ENCODE data around the gene SPINT1. TPM values are rescaled to one million over a fixed set of nuclear protein-coding genes. Genes with fewer than 3 reads are reported as not detected.

SPINT1 gene
- total RNA-seq, 1 experiment from 2014 or later = 123 TPM

DNA sequence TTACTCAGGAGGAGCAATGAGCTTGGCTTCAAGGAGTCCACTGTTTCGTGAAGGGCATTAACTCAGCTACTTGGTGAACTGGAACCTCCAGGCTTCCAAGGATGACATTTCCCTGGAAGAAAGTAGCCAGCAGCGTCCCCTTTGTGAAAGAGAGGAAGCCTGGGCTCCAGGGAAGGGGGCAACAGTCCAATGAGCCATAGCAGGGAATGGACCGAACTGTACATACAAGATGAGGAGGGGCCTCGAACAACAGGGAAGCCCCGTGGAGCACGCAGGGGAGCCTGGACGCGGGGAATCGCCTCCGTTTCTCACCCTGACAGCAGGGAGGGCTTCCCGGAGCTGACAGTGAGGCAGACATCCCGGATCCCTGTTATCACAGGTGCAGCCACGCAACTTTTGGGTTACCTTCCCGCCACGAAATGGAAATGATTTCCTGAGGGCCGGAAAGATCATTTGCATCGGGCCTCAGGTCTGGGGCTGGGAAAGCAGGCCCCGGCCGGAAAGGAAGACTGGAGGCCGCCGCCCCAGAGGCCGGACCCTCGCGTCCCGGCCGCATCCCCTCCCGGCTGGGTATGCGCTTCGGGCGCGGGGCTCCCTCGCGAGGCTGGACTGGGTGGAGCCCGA is 475 bp upstream of the SPINT1 start:
- H3K9me3 ChIP-seq (ENCODE audit: control insufficient read depth in 1 of 2, insufficient read depth in 1 of 2, low read depth in 1 of 2, low read length in 2 of 2) = no peaks in the 10 kb centered on the region
- ChIA-PET RAD21 (ENCODE audit: low non-redundant PET in 1 of 2, low total read pairs in 2 of 2, uncharacterized antibody in 2 of 2, unreplicated experiment in 2 of 2) (interaction anchor here (0.7 to 1.2 kb wide), 2 partner anchors 10 to 51 kb away, joined by 3 to 5 read pairs; partner anchors contain the start of gene VPS18 (in 1 of the 2)), POLR2A (interaction anchor here (0.9 to 1.4 kb wide), 3 partner anchors 8 to 58 kb away, joined by 3 to 10 read pairs (median 4); no protein-coding TSS in a partner anchor), CTCF (interaction anchor here (0.8 to 5.2 kb wide), 6 partner anchors 12 to 61 kb away, joined by 4 to 61 read pairs (median 5); partner anchors contain the start of gene VPS18)
- TF ChIP-seq ZFX (IDR thresholded peaks at IDR 0.05) = 0 out of 2 replicates have a peak, but pooled peaks have one; percentile 93
- TF ChIP-seq CBX3 (IDR thresholded peaks at IDR 0.05; ENCODE audit: low read depth) = no peak
- TSS peak; percentile 50 for BruUV-seq (replicated peaks)
- H3K36me3 ChIP-seq (ENCODE audit: control insufficient read depth in 1 of 2, insufficient read depth in 2 of 2, low read length in 2 of 2) = 0 out of 4 replicates have a peak, but pooled peaks cover 0 to 4% of the 10 kb centered on the region in 2 experiments
- no peaks in the 10 kb centered on the region; the same call in 1 of the 2 replicates for H4K20me1 ChIP-seq (ENCODE audit: insufficient read depth)
- no peaks in the 10 kb centered on the region for H3K9me2 ChIP-seq (ENCODE audit: insufficient read depth)
- intact Hi-C loops (cut with micrococcal nuclease) = no loop called here
- H2AFZ ChIP-seq (ENCODE audit: low read depth, low read length, poor library complexity, severe bottlenecking) = no peak overlapping the region
- H3K4me1 ChIP-seq (ENCODE audit: control insufficient read depth in 1 of 2, insufficient read depth in 2 of 2, low read length in 2 of 2) = peaks cover 37 to 50% of the 10 kb centered on the region in 2 experiments
- peak overlapping the region; percentile 77 for H3K9ac ChIP-seq (ENCODE audit: low read length)
- peaks cover 46% of the 10 kb centered on the region for H3K79me2 ChIP-seq (ENCODE audit: insufficient read depth, low read length)
- H3K4me2 ChIP-seq (ENCODE audit: low read length) = peak overlapping the region; percentile 99
- ATAC-seq (no peak), DNase-seq (ENCODE audit: low read depth, low spot score) (no peak)
- H3K4me3 ChIP-seq (replicated peaks in 1 of 2; ENCODE audit: low read depth in 1 of 2, low read length in 2 of 2) = peak overlapping the region; percentile 79 to 95
- H3K27me3 ChIP-seq (ENCODE audit: insufficient read depth, low read length) = no peaks in the 10 kb centered on the region
- H3K27ac ChIP-seq (ENCODE audit: low read depth, low read length) = peak overlapping the region; percentile 93

DNA sequence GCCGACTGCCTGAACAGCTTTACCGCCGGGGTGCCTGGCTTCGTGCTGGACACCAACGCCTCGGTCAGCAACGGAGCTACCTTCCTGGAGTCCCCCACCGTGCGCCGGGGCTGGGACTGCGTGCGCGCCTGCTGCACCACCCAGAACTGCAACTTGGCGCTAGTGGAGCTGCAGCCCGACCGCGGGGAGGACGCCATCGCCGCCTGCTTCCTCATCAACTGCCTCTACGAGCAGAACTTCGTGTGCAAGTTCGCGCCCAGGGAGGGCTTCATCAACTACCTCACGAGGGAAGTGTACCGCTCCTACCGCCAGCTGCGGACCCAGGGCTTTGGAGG is 815 bp downstream of the SPINT1 start:
- ChIA-PET POLR2A (interaction anchor here (1.4 kb wide), 1 partner anchor 10 kb away, joined by 10 read pairs; no protein-coding TSS in a partner anchor), CTCF (interaction anchor here (0.6 to 5.2 kb wide), 4 partner anchors 13 to 51 kb away, joined by 3 to 61 read pairs (median 5); partner anchors contain the start of gene VPS18), RAD21 (ENCODE audit: low non-redundant PET in 1 of 2, low total read pairs in 2 of 2, uncharacterized antibody in 2 of 2, unreplicated experiment in 2 of 2) (no interaction called here)
- H4K20me1 ChIP-seq (ENCODE audit: insufficient read depth) = no peaks in the 10 kb centered on the region; the same call in 1 of the 2 replicates
- peak overlapping the region; percentile 93 for H3K27ac ChIP-seq (ENCODE audit: low read depth, low read length)
- peak overlapping the region; percentile 79 to 95 for H3K4me3 ChIP-seq (replicated peaks in 1 of 2; ENCODE audit: low read depth in 1 of 2, low read length in 2 of 2)
- H3K4me1 ChIP-seq (ENCODE audit: control insufficient read depth in 1 of 2, insufficient read depth in 2 of 2, low read length in 2 of 2) = peaks cover 37 to 50% of the 10 kb centered on the region in 2 experiments
- H3K79me2 ChIP-seq (ENCODE audit: insufficient read depth, low read length) = peaks cover 57% of the 10 kb centered on the region
- no peaks in the 10 kb centered on the region for H3K9me2 ChIP-seq (ENCODE audit: insufficient read depth)
- BruUV-seq (replicated peaks) = no TSS peak
- peak overlapping the region; percentile 99 for H3K4me2 ChIP-seq (ENCODE audit: low read length)
- H3K9me3 ChIP-seq (ENCODE audit: control insufficient read depth in 1 of 2, insufficient read depth in 1 of 2, low read depth in 1 of 2, low read length in 2 of 2) = no peaks in the 10 kb centered on the region
- H3K9ac ChIP-seq (ENCODE audit: low read length) = peak overlapping the region; percentile 77
- DNase-seq (ENCODE audit: low read depth, low spot score) = no peak
- peaks cover 5 to 9% of the 10 kb centered on the region in 2 experiments; a peak in 3 of 4 replicates for H3K36me3 ChIP-seq (ENCODE audit: control insufficient read depth in 1 of 2, insufficient read depth in 2 of 2, low read length in 2 of 2)
- no peak overlapping the region for H2AFZ ChIP-seq (ENCODE audit: low read depth, low read length, poor library complexity, severe bottlenecking)
- intact Hi-C loops (cut with micrococcal nuclease) = loop anchor here (2.0 kb wide), 1 partner anchor 58 kb away; no protein-coding TSS in a partner anchor
- no peak; the same call in 1 of the 2 replicates for ATAC-seq
- H3K27me3 ChIP-seq (ENCODE audit: insufficient read depth, low read length) = no peaks in the 10 kb centered on the region
- TF ChIP-seq EGR1 (IDR thresholded peaks at IDR 0.05; ENCODE audit: low read depth) (no peak), SRF (IDR thresholded peaks at IDR 0.05; ENCODE audit: low read depth) (no peak), ZFX (IDR thresholded peaks at IDR 0.05) (no peak), SP1 (IDR thresholded peaks at IDR 0.05; ENCODE audit: low read depth) (no peak), POLR2A (IDR thresholded peaks at IDR 0.05; ENCODE audit: borderline replicate concordance, extremely low read depth, insufficient read depth, insufficient read length) (no peak), JUND (IDR thresholded peaks at IDR 0.05) (no peak), ZNF274 (IDR thresholded peaks at IDR 0.05; ENCODE audit: low read depth, low read length) (no peak), EZH2 (IDR thresholded peaks at IDR 0.05) (no peak), TCF7L2 (IDR thresholded peaks at IDR 0.05; ENCODE audit: borderline replicate concordance, extremely low read depth, insufficient read depth, insufficient read length) (no peak), SIN3A (IDR thresholded peaks at IDR 0.05; ENCODE audit: low read depth) (no peak), POLR2AphosphoS5 (IDR thresholded peaks at IDR 0.05; ENCODE audit: low read depth, low read length) (no peak), YY1 (IDR thresholded peaks at IDR 0.05; ENCODE audit: extremely low read depth, insufficient replicate concordance, low read depth, low read length) (no peak)
- TF ChIP-seq, protein P1, sequence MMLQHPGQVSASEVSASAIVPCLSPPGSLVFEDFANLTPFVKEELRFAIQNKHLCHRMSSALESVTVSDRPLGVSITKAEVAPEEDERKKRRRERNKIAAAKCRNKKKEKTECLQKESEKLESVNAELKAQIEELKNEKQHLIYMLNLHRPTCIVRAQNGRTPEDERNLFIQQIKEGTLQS (IDR thresholded peaks at IDR 0.05) = no peak
- TF ChIP-seq, protein P2, sequence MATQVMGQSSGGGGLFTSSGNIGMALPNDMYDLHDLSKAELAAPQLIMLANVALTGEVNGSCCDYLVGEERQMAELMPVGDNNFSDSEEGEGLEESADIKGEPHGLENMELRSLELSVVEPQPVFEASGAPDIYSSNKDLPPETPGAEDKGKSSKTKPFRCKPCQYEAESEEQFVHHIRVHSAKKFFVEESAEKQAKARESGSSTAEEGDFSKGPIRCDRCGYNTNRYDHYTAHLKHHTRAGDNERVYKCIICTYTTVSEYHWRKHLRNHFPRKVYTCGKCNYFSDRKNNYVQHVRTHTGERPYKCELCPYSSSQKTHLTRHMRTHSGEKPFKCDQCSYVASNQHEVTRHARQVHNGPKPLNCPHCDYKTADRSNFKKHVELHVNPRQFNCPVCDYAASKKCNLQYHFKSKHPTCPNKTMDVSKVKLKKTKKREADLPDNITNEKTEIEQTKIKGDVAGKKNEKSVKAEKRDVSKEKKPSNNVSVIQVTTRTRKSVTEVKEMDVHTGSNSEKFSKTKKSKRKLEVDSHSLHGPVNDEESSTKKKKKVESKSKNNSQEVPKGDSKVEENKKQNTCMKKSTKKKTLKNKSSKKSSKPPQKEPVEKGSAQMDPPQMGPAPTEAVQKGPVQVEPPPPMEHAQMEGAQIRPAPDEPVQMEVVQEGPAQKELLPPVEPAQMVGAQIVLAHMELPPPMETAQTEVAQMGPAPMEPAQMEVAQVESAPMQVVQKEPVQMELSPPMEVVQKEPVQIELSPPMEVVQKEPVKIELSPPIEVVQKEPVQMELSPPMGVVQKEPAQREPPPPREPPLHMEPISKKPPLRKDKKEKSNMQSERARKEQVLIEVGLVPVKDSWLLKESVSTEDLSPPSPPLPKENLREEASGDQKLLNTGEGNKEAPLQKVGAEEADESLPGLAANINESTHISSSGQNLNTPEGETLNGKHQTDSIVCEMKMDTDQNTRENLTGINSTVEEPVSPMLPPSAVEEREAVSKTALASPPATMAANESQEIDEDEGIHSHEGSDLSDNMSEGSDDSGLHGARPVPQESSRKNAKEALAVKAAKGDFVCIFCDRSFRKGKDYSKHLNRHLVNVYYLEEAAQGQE (IDR thresholded peaks at IDR 0.05; ENCODE audit: low read depth) = no peak
